Adrenal gland (tissue), 12 donors: ENCODE data around the gene SORCS3. TPM values are rescaled to one million over a fixed set of nuclear protein-coding genes. Genes with fewer than 3 reads are reported as not detected.

ENCODE experiments used
- DNase-seq, 7 donors: peaks; one replicate each; pipeline ENCODE4 v3.0.0-alpha.2; 2019 to 2020
- H3K27ac ChIP-seq, 5 donors: fragments of 200-600 bp; sonication (generic) in 4 of 5; 1 replicate in 3 of 5; 2 replicates in 2 of 5; pipeline versions ENCODE4 v1.5.1 to v1.8.0; 2016 to 2020; ENCODE audit warnings: mild to moderate bottlenecking in 1 of 5
- H3K27me3 ChIP-seq: fragments of 200-600 bp; 2 replicates; pipeline ENCODE4 v1.8.0; 2021
- H3K36me3 ChIP-seq, 2 donors: fragments of 200-600 bp; replicated peaks in 1 of 2; 1 replicate in 1 of 2; 2 replicates in 1 of 2; pipeline versions ENCODE4 v1.5.1 to v1.8.0; 2018 to 2022
- H3K4me1 ChIP-seq, 2 donors: fragments of 200-600 bp; replicated peaks in 1 of 2; 1 replicate in 1 of 2; 2 replicates in 1 of 2; pipeline versions ENCODE4 v1.5.1 to v1.8.0; 2018 to 2021
- H3K4me3 ChIP-seq, 4 donors: fragments of 200-600 bp; sonication (generic) in 3 of 4; one replicate each; pipeline ENCODE4 v1.5.1; 2016 to 2018
- H3K9me3 ChIP-seq, 3 donors: fragments of 200-600 bp; sonication (generic) in 1 of 3; replicated peaks in 1 of 3; 1 replicate in 2 of 3; 2 replicates in 1 of 3; pipeline versions ENCODE4 v1.5.1 to v1.8.0; 2016 to 2021
- CTCF ChIP-seq, 6 experiments: fragments of 450-650 bp in 4 of 6; fragments of 200-600 bp in 2 of 6; sonication (generic) in 1 of 6; IDR thresholded peaks; 1 replicate in 5 of 6; 2 replicates in 1 of 6; pipeline versions ENCODE4 v1.5.1 to v1.8.0; 2016 to 2021; ENCODE audit warnings: antibody characterized with exemption in 6 of 6, mild to moderate bottlenecking in 2 of 6, moderate library complexity in 1 of 6
- POLR2A ChIP-seq, 2 donors: fragments of 450-650 bp; IDR thresholded peaks; one replicate each; pipeline ENCODE4 v1.6.1; 2017; ENCODE audit warnings: antibody characterized with exemption in 2 of 2, mild to moderate bottlenecking in 2 of 2, moderate library complexity in 1 of 2
- WGBS, 4 donors: extraction: QIAGEN DNeasy Blood & Tissue Kit in 2 of 4; methylation state at CpG; one replicate each; pipeline versions ENCODE4 v1.1.5 to v1.1.7; 2013 to 2017; 5-methylcytosine and 5-hydroxymethylcytosine counted together
- intact Hi-C, 2 donors: fragments of 100-400 bp; cut with DNase I; formaldehyde crosslinking; loops; one replicate each; pipeline versions ENCODE4 v1.14.1 to v1.15.0; 2022 to 2023
- polyA plus RNA-seq, 3 donors: library from polyadenylated mRNA; stranded (reverse); fragments of 200-250 nt in 2 of 3; fragments of 350-450 nt in 1 of 3; fragmentation: Illumina TruSeq in 1 of 3; extraction: RNeasy Lipid Tissue Mini Kit (QIAGEN cat#74804) in 1 of 3; gene quantifications; one replicate each; pipeline ENCODE4 v1.2.3, GENCODE V29; 2013 to 2014
- total RNA-seq, 9 donors: library from RNA; depleted of rRNA in 4 of 9; stranded (reverse); fragments of >200 nt in 4 of 9; fragments of 120-200 nt in 1 of 9; fragmentation: NEBNext Ultra II Directional in 1 of 9; extraction: Animal tissue kit (Norgen Biotek cat#: 25700) in 1 of 9; gene quantifications; one replicate each; pipeline versions ENCODE4 v1.1.0 to v1.2.4, GENCODE V29; 2013 to 2023
- donor health status: healthy with polysubstance abuse.
- donor health status: Bipolar disorder and iron deficiency.
- donor health status: DM: yes; HTN: yes; CAD: no.
- donor health status: DM: no; HTN: no; CAD: no.
- donor health status: DM: no; HTN: no; CAD: no.
- donor health status: DM: yes; HTN: yes; CAD: no.

The SORCS3 gene
- total and polyA plus RNA-seq, 12 donors, result 0.22 to 3.4 (median 1.2) TPM; not detected in 2

GRCh38 chr10:104834580-104834979 lies 193.5 kb downstream of the SORCS3 start:
- no peak overlapping the region for H3K4me3 ChIP-seq
- intact Hi-C loops, result no loop called here
- 36 to 77% (median 67%) methylated on average over 1 of the region's 1 CpG for WGBS, 4 donors
- DNase-seq, result no peak
- TF ChIP-seq POLR2A (IDR thresholded peaks at IDR 0.05) (no peak), CTCF (IDR thresholded peaks at IDR 0.05) (no peak)
- no peaks in the 10 kb centered on the region for H3K9me3 ChIP-seq
- H3K4me1 ChIP-seq, result no peaks in the 10 kb centered on the region
- H3K27me3 ChIP-seq, result no peaks in the 10 kb centered on the region
- H3K27ac ChIP-seq, result no peak overlapping the region
- no peaks in the 10 kb centered on the region for H3K36me3 ChIP-seq

GRCh38 chr10:104835422-104835821 lies 194.3 kb downstream of the SORCS3 start:
- H3K4me3 ChIP-seq, result no peak overlapping the region
- DNase-seq, result peak in 2 of 7 donors; percentile 17 to 68
- intact Hi-C loops, result no loop called here
- H3K9me3 ChIP-seq, result no peaks in the 10 kb centered on the region
- no peak for TF ChIP-seq POLR2A (IDR thresholded peaks at IDR 0.05)
- no peak for TF ChIP-seq CTCF (IDR thresholded peaks at IDR 0.05)
- no peaks in the 10 kb centered on the region for H3K4me1 ChIP-seq
- H3K27me3 ChIP-seq, result no peaks in the 10 kb centered on the region
- WGBS, 4 donors, result 19 to 25% (median 24%) methylated on average over 2 of the region's 2 CpGs
- no peak overlapping the region for H3K27ac ChIP-seq
- H3K36me3 ChIP-seq, result no peaks in the 10 kb centered on the region

GRCh38 chr10:104842704-104843103 lies 201.6 kb downstream of the SORCS3 start:
- DNase-seq, result no peak
- WGBS, 4 donors, result 54 to 81% (median 80%) methylated on average over 3 of the region's 3 CpGs
- TF ChIP-seq POLR2A (IDR thresholded peaks at IDR 0.05) (no peak), CTCF (IDR thresholded peaks at IDR 0.05) (no peak)
- Histone ChIP-seq H3K36me3 (no peaks in the 10 kb centered on the region), H3K9me3 (no peaks in the 10 kb centered on the region), H3K27ac (no peak overlapping the region), H3K4me1 (no peaks in the 10 kb centered on the region), H3K27me3 (no peaks in the 10 kb centered on the region), H3K4me3 (no peak overlapping the region)
- intact Hi-C loops, result no loop called here

- H3K9me3 ChIP-seq, result no peaks in the 10 kb centered on the region
- H3K4me1 ChIP-seq, result no peaks in the 10 kb centered on the region
- intact Hi-C loops, result no loop called here
- H3K27me3 ChIP-seq, result no peaks in the 10 kb centered on the region
- H3K36me3 ChIP-seq, result no peaks in the 10 kb centered on the region
- WGBS, 4 donors, result 69 to 72% (median 71%) methylated on average over 3 of the region's 3 CpGs
- DNase-seq, result no peak
- no peak for TF ChIP-seq CTCF (IDR thresholded peaks at IDR 0.05)
- TF ChIP-seq POLR2A (IDR thresholded peaks at IDR 0.05), result no peak
- H3K4me3 ChIP-seq, result no peak overlapping the region
- H3K27ac ChIP-seq, result no peak overlapping the region
These were observed 203.0 kb downstream of the SORCS3 start for GRCh38 chr10:104844073-104844472.
